Mesendoderm (in vitro differentiated cells): ENCODE data around the gene BBS1.

Experiments used
- DNase-seq: peaks from one replicate; pipeline ENCODE4 v3.0.0; 2013
- H2AK5ac ChIP-seq: 2 replicates; pipeline ENCODE4 v1.6.1; 2013; ENCODE audit warnings: low read length, inconsistent platforms
- H2BK120ac ChIP-seq: 2 replicates; pipeline ENCODE4 v1.6.1; 2013; ENCODE audit warnings: low read depth, mild to moderate bottlenecking, low read length, moderate library complexity, mixed read lengths
- H2BK15ac ChIP-seq: replicated peaks from 2 replicates; pipeline ENCODE4 v1.6.1; 2013; ENCODE audit warnings: low read depth, mild to moderate bottlenecking, moderate library complexity
- H2BK5ac ChIP-seq: 2 replicates; pipeline ENCODE4 v1.6.1; 2013; ENCODE audit warnings: low read length, inconsistent platforms
- H3K18ac ChIP-seq: 2 replicates; pipeline ENCODE4 v1.6.1; 2013; ENCODE audit warnings: mild to moderate bottlenecking, low read length, mixed read lengths
- H3K23ac ChIP-seq: one replicate; pipeline ENCODE4 v1.6.1; 2013; ENCODE audit warnings: low read length
- H3K27ac ChIP-seq: 2 replicates; pipeline ENCODE4 v1.5.1; 2013; ENCODE audit warnings: low read depth, mild to moderate bottlenecking, inconsistent platforms, low read length, moderate library complexity
- H3K27me3 ChIP-seq: 2 replicates; pipeline ENCODE4 v1.6.1; 2013; ENCODE audit warnings: low read length, control low read depth, mild to moderate bottlenecking, inconsistent platforms; ENCODE audit not compliant: insufficient read depth, poor library complexity
- H3K36me3 ChIP-seq: 2 replicates; pipeline ENCODE4 v1.6.1; 2013; ENCODE audit warnings: low read length, inconsistent platforms; ENCODE audit not compliant: control insufficient read depth, insufficient read depth
- H3K4ac ChIP-seq: one replicate; pipeline ENCODE4 v1.6.1; 2013; ENCODE audit warnings: low read depth, mild to moderate bottlenecking, low read length, moderate library complexity
- H3K4me1 ChIP-seq: 2 replicates; pipeline ENCODE4 v1.6.1; 2013; ENCODE audit warnings: low read depth, low read length, inconsistent platforms; ENCODE audit not compliant: control insufficient read depth
- H3K4me2 ChIP-seq: 2 replicates; pipeline ENCODE4 v1.6.1; 2013; ENCODE audit warnings: low read length
- H3K4me3 ChIP-seq: 2 replicates; pipeline ENCODE4 v1.5.1; 2013; ENCODE audit warnings: mild to moderate bottlenecking, low read length
- H3K56ac ChIP-seq: one replicate; pipeline ENCODE4 v1.6.1; 2013; ENCODE audit warnings: low read length
- H3K79me1 ChIP-seq: 2 replicates; pipeline ENCODE4 v1.6.1; 2013; ENCODE audit warnings: low read length, inconsistent platforms
- H3K79me2 ChIP-seq: 2 replicates; pipeline ENCODE4 v1.6.1; 2013; ENCODE audit warnings: mild to moderate bottlenecking, low read length; ENCODE audit not compliant: control insufficient read depth, insufficient read depth
- H3K9ac ChIP-seq: 2 replicates; pipeline ENCODE4 v1.6.1; 2013; ENCODE audit warnings: low read length, inconsistent platforms
- H4K5ac ChIP-seq: one replicate; pipeline ENCODE4 v1.6.1; 2013; ENCODE audit warnings: low read length
- H4K8ac ChIP-seq: one replicate; pipeline ENCODE4 v1.6.1; 2013; ENCODE audit warnings: low read depth, mild to moderate bottlenecking, control low read depth, low read length, moderate library complexity
- WGBS: extraction: QIAGEN DNeasy Blood & Tissue Kit; methylation state at CpG from one replicate; pipeline ENCODE4 v1.1.7; 2013; ENCODE audit warnings: low lambda C conversion rate, missing lambda C conversion rate; ENCODE audit not compliant: insufficient coverage; ENCODE audit errors: extremely low coverage; 5-methylcytosine and 5-hydroxymethylcytosine counted together

Gene BBS1

DNA sequence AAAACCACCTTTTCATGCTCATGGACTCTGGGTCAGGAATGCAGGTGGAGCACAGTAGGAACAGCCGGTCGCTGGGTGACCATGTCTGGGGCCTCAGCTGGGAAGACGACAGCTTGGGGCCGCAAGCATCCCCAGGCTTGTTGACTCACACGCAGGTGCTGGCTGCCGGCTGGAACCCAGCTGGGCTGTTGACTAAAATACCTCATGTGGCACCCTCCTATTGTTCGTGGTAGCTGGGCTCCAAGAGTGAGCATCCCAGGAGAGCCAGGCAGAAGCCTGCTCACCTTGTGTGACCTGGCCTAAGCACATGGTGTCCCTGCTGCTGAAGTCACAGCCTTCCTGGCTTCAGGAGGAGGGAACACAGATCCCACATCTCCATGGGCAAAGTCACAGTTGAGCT lies 20.8 kb upstream of the BBS1 start:
- no peaks in the 10 kb centered on the region for H3K4me1 ChIP-seq
- H3K79me1 ChIP-seq: no peaks in the 10 kb centered on the region
- peaks cover 3% of the 10 kb centered on the region for H3K36me3 ChIP-seq
- no peak overlapping the region for H2BK15ac ChIP-seq
- H3K79me2 ChIP-seq: no peaks in the 10 kb centered on the region
- H3K56ac ChIP-seq: no peak overlapping the region
- DNase-seq: no peak
- no peak overlapping the region for H3K4me3 ChIP-seq
- no peak overlapping the region for H4K5ac ChIP-seq
- H3K4ac ChIP-seq: no peak overlapping the region
- no peaks in the 10 kb centered on the region for H3K27me3 ChIP-seq
- no CpG with 5 or more reads among the region's 7 CpGs for WGBS
- H3K4me2 ChIP-seq: no peak overlapping the region
- no peak overlapping the region for H3K27ac ChIP-seq
- H3K23ac ChIP-seq: no peak overlapping the region
- H2BK5ac ChIP-seq: no peak overlapping the region
- H2BK120ac ChIP-seq: no peak overlapping the region
- H3K18ac ChIP-seq: no peak overlapping the region
- no peak overlapping the region for H4K8ac ChIP-seq
- H2AK5ac ChIP-seq: no peak overlapping the region
- no peak overlapping the region for H3K9ac ChIP-seq

DNA sequence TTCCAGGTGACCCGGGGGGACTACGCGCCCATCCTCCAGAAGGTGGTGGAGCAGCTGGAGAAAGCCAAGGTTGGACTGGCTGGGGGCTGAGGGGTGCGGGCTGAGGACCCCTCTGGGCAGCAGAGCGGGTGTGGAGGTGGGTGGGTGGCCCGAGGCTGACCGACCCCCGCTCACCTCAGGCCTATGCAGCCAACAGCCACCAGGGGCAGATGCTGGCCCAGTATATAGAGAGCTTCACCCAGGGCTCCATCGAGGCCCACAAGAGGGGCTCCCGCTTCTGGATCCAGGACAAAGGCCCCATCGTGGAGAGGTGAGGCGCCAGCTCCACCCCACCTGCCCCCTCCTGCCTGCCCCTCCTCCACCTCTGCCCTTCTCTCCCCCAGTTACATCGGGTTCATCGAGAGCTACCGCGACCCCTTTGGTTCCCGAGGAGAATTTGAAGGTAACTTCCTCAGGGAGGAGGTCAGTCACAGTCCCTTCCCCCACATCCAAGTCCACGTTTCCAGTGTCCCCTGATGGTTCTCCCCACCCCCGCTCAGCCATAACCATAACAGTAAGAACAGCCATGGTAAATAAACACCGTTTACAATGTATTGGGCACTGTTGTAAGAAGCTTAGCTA lies 19.0 kb upstream of the BBS1 start:
- no peaks in the 10 kb centered on the region for H3K4me1 ChIP-seq
- no peak overlapping the region for H3K18ac ChIP-seq
- H2BK120ac ChIP-seq: no peak overlapping the region
- no peaks in the 10 kb centered on the region for H3K27me3 ChIP-seq
- H3K4me3 ChIP-seq: no peak overlapping the region
- no peak overlapping the region for H2BK15ac ChIP-seq
- peak; percentile 45 for DNase-seq
- peak overlapping the region; percentile 12 for H3K9ac ChIP-seq
- no peaks in the 10 kb centered on the region for H3K79me1 ChIP-seq
- no peak overlapping the region for H2BK5ac ChIP-seq
- no peak overlapping the region for H4K5ac ChIP-seq
- peaks cover 3% of the 10 kb centered on the region for H3K36me3 ChIP-seq
- no peak overlapping the region for H3K56ac ChIP-seq
- H3K23ac ChIP-seq: no peak overlapping the region
- WGBS: no CpG with 5 or more reads among the region's 20 CpGs
- no peaks in the 10 kb centered on the region for H3K79me2 ChIP-seq
- H3K4ac ChIP-seq: no peak overlapping the region
- H4K8ac ChIP-seq: no peak overlapping the region
- no peak overlapping the region for H3K27ac ChIP-seq
- H3K4me2 ChIP-seq: no peak overlapping the region
- no peak overlapping the region for H2AK5ac ChIP-seq

DNA sequence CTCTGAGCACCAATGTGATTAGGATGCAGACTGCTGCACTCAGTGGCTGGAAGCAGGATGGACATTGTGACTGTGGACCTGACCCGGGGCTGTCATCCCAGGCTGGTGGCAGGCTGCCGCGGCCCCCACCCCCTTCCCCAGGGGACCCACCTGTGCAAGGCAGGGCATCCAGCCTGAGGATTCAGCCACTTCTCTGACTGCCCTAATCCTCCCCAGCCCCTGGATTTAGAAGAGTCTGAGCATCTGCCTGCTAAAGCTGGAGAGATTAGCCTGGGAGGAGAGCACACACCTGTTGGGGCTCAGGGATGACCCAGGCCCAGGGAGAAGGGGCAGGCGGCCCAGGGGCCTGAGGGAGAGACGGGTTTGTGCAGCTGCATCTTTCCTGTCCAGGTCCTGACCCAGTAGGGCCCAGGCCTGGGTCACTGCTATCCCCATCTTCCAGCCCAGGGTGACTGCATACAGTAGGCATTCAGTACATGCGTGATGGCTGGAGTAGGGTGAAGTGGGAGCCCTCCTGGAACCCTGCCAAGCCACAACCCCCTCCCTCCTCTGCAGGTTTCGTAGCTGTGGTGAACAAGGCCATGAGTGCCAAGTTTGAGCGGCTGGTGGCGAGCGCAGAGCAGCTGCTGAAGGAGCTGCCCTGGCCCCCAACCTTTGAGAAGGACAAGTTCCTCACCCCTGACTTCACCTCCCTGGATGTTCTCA lies 18.1 kb upstream of the BBS1 start:
- Histone ChIP-seq H3K27me3 (no peaks in the 10 kb centered on the region), H3K79me1 (no peaks in the 10 kb centered on the region), H3K18ac (no peak overlapping the region), H3K79me2 (no peaks in the 10 kb centered on the region), H2BK15ac (no peak overlapping the region), H3K4me2 (no peak overlapping the region), H3K4me3 (no peak overlapping the region), H3K23ac (no peak overlapping the region), H3K27ac (no peak overlapping the region), H4K8ac (no peak overlapping the region), H4K5ac (no peak overlapping the region), H2BK5ac (no peak overlapping the region), H3K56ac (no peak overlapping the region), H3K9ac (no peak overlapping the region), H2AK5ac (no peak overlapping the region), H3K4ac (no peak overlapping the region), H2BK120ac (no peak overlapping the region), H3K4me1 (no peaks in the 10 kb centered on the region), H3K36me3 (peaks cover 5% of the 10 kb centered on the region)
- no peak for DNase-seq
- no CpG with 5 or more reads among the region's 10 CpGs for WGBS

DNA sequence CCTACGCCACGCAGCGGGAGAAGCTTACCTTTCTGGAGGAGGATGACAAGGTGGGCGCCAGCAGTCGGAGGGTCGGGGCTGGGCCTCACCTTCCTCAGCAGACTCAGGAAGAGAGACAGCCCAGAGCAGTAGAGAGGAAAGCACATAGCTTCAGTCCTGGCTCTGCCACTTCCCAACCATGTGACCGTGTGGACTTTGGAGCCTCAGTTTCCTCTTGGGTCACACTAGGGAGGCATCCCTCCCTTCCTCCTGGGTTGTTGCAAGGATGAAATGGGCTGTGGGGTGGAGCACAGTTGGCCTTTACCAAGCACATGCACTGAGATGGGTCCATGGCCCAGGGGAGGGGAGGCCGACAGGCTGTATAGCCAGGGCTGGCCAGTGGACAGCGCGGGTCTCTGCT lies 17.3 kb upstream of the BBS1 start:
- Histone ChIP-seq H3K9ac (no peak overlapping the region), H3K36me3 (peaks cover 6% of the 10 kb centered on the region), H2AK5ac (no peak overlapping the region), H3K23ac (no peak overlapping the region), H4K8ac (no peak overlapping the region), H2BK5ac (no peak overlapping the region), H3K4me2 (no peak overlapping the region), H3K27ac (no peak overlapping the region), H3K4me1 (no peaks in the 10 kb centered on the region), H2BK15ac (no peak overlapping the region), H3K18ac (no peak overlapping the region), H3K4me3 (no peak overlapping the region), H2BK120ac (no peak overlapping the region), H3K4ac (no peak overlapping the region), H3K79me1 (no peaks in the 10 kb centered on the region), H3K56ac (no peak overlapping the region), H4K5ac (no peak overlapping the region), H3K79me2 (no peaks in the 10 kb centered on the region), H3K27me3 (no peaks in the 10 kb centered on the region)
- no CpG with 5 or more reads among the region's 10 CpGs for WGBS
- DNase-seq: no peak

DNA sequence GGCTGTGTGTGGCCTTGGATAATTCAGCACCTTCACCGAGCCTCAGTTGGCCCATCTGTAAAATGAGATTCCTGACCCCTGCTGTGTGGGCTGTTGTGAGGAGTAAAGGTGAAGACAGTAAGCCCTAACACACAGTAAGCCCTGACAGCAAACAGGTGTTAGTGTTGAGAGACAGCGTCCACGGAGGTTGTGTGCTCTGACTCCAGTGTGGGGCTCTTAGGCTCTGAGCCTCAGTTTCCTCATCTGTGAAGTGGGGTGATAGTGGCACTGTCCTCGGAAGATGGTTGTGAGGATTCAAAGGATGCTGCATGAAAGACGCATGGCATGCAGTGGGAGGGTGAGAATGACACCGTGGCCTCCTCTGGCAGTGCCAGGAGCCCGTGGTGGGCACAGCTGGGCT lies 16.0 kb upstream of the BBS1 start:
- H3K23ac ChIP-seq: no peak overlapping the region
- H3K9ac ChIP-seq: no peak overlapping the region
- no peaks in the 10 kb centered on the region for H3K79me1 ChIP-seq
- H3K4me3 ChIP-seq: no peak overlapping the region
- no peak overlapping the region for H3K4ac ChIP-seq
- no peak overlapping the region for H2BK5ac ChIP-seq
- no peak overlapping the region for H3K27ac ChIP-seq
- no peak overlapping the region for H2BK15ac ChIP-seq
- no peak overlapping the region for H3K56ac ChIP-seq
- no peak overlapping the region for H4K5ac ChIP-seq
- H3K4me1 ChIP-seq: no peaks in the 10 kb centered on the region
- no peak overlapping the region for H2AK5ac ChIP-seq
- H3K36me3 ChIP-seq: peaks cover 6% of the 10 kb centered on the region
- H3K27me3 ChIP-seq: no peaks in the 10 kb centered on the region
- H3K18ac ChIP-seq: no peak overlapping the region
- H3K4me2 ChIP-seq: no peak overlapping the region
- no peaks in the 10 kb centered on the region for H3K79me2 ChIP-seq
- no CpG with 5 or more reads among the region's 7 CpGs for WGBS
- no peak for DNase-seq
- no peak overlapping the region for H2BK120ac ChIP-seq
- no peak overlapping the region for H4K8ac ChIP-seq

DNA sequence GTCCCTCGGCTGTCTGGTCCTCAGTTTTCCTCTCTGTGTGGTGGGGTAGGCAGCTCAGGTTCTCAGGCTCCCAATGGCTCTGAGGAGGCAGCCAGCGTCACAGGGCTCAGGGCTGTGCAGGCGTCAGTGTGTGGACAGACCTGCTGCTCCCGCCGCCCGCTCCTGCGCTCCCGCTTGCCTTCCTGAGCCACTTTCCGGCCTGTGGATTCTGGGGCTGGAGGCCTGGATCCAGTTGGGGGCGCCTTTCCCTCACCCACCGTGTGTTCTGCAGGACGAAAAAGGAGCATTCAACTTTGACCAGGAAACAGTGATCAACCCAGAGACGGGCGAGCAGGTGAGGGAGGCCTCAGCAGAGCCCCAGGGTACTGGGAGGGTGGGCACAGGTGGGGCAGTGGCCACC lies 15.5 kb upstream of the BBS1 start:
- Histone ChIP-seq H2BK120ac (no peak overlapping the region), H2BK15ac (no peak overlapping the region), H3K27me3 (no peaks in the 10 kb centered on the region), H2BK5ac (no peak overlapping the region), H3K18ac (no peak overlapping the region), H3K4me3 (no peak overlapping the region), H3K4me2 (no peak overlapping the region), H4K8ac (no peak overlapping the region), H3K23ac (no peak overlapping the region), H3K56ac (no peak overlapping the region), H3K36me3 (peaks cover 6% of the 10 kb centered on the region), H3K79me2 (no peaks in the 10 kb centered on the region), H3K79me1 (no peaks in the 10 kb centered on the region), H3K27ac (no peak overlapping the region), H3K9ac (no peak overlapping the region), H2AK5ac (no peak overlapping the region), H3K4me1 (no peaks in the 10 kb centered on the region), H4K5ac (no peak overlapping the region), H3K4ac (no peak overlapping the region)
- DNase-seq: peak; percentile 28
- WGBS: no CpG with 5 or more reads among the region's 14 CpGs
